Lung microvascular endothelial cell (primary cell): ENCODE data around the gene PIGR. TPM values are rescaled to one million over a fixed set of nuclear protein-coding genes. Genes with fewer than 3 reads are reported as not detected.

Experiments
- DNase-seq, 2 donors: peaks; one replicate each; pipeline versions ENCODE4 v3.0.0 to v3.0.0-alpha.2; 2010; ENCODE audit warnings: low read depth in 2 of 2
- total RNA-seq: library from RNA; depleted of rRNA; stranded (reverse); fragments of >200 nt; gene quantifications from 2 replicates; pipeline ENCODE4 v1.2.1, GENCODE V29; 2014

Gene PIGR
- total RNA-seq, 1 donor from 2014 or later, result not detected

DNA sequence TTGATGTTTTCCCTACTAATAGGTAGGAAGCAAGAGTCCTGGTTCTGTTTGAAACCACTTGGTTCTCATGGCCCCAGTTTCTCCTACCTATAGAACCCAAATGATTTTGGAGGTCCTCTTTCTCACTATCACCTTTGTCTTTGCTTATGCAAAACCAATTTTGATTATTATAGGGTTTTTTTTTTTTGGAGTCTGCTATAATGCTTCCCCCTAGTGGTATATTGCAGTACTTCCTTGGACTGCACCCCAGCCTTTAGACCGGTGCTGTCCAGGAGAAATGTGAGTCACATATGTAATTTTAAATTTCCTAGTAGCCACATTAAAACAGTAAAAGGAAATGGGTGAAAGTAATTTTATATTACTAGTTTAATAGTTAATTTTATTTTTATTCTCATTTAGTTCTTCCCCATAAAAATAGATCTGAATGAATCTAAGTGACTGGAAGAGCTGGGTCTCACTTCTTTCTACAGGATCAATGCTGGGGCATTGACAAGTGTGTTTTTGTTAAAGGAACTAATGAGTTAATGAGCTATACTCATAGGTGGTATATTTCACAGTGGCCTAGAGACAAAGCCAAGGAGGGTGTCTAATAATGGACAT lies 35.1 kb downstream of the PIGR start:
- peak; percentile 68 to 73 for DNase-seq

DNA sequence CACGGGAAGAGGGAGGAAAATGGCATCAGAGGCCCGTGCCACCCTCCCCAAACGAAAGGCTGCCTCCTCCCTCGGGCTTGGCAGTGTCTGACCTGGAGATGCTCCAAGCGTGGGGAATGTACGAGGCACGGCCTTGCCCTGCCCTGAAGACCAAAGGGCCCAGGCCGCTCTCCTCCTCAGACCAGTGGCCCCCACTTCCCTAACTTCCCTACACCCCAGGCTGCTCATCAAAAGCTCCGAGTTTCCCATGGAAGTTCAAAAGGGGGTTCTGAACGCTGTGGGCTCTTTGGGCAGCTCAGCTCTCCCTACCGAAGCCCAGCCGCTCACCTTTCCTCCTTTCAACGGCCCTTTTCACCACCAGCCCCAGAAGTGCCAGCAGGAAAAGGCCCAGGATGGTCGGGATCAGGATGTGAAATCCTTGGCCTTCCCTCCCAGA lies 36.4 kb downstream of the PIGR start:
- DNase-seq, result no peak

DNA sequence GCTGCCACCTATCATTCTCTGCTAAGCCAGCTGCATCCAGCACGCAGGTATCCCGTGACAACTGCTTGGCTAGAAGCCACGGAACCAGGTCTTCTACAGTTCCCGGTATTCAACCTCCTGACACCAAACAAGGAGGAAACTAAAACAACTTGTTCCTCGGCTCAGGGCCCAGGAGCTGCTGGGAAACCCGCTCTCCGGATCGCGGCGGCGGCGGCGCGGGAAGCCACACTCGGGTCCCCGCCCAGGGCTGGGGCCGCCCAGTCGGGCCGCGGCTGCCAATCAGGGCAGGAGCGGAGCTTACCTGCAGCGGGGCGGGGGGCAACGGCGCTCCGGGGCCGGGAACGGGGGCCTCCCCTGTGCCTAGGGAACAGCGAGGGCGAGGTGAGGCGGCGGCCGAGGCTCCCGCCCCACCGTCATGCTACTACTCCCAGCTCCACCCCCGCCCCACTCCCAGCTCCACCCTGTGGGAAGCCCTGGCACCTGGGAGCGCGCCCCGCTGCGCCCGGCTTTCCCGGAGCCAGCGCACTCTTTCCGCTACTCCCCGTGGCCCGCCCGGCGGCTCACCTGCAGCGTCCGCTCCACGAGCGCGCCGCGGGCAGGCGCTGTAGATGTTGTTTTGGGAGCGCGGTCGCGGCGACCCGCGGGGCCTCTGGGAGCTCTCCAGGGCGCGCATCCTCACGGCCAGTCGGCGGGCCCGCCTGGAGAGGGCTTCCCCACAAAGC lies 36.9 kb downstream of the PIGR start:
- peak in 1 of 2 donors; percentile 7 for DNase-seq

DNA sequence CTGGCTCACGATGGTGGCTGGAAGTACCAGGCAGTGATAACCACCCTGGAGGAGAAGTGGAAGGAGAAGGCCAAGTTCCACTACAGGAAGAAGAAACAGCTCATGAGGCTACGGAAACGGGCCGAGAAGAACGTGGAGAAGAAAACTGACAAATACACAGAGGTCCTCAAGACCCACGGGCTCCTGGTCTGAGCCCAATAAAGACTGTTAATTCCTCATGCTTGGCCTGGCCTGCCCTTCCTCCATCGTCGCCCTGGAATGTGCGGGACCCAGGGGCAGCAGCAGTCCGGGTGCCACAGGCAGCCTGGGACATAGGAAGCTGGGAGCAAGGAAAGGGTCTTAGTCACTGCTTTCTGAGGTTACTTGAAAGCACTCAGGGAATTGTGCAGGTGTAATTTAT lies 38.2 kb downstream of the PIGR start:
- no peak for DNase-seq

DNA sequence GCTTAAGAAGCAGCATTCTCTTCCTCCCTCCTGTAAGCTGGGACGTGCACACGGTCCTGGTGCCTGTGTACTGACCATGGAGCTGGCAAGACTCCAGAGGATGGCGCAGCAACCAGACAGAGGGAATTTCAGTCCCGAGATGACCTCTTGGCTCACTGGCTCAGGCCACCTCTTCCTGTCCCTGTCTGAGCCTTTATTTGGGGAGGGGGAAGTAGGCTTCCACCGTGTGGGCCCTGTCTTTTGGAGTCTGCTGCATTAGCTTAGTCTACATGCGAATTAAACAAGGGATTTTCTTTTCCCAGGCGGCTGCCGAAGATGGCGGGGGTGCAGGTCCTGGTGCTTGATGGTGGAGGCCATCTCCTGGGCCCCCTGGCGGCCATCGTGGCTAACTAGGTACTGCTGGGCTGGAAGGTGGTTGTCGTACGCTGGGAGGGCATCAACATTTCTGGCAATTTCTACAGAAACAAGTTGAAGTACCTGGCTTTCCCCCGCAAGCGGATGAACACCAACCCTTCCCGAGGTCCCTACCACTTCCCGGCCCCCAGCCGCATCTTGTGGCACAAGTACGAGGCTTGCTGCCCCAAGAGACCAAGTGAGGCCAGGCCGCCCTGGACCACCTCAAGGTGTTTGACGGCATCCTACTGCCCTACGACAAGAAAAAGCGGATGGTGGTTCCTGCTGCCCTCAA lies 38.8 kb downstream of the PIGR start:
- DNase-seq, result peak; percentile 31 to 45

DNA sequence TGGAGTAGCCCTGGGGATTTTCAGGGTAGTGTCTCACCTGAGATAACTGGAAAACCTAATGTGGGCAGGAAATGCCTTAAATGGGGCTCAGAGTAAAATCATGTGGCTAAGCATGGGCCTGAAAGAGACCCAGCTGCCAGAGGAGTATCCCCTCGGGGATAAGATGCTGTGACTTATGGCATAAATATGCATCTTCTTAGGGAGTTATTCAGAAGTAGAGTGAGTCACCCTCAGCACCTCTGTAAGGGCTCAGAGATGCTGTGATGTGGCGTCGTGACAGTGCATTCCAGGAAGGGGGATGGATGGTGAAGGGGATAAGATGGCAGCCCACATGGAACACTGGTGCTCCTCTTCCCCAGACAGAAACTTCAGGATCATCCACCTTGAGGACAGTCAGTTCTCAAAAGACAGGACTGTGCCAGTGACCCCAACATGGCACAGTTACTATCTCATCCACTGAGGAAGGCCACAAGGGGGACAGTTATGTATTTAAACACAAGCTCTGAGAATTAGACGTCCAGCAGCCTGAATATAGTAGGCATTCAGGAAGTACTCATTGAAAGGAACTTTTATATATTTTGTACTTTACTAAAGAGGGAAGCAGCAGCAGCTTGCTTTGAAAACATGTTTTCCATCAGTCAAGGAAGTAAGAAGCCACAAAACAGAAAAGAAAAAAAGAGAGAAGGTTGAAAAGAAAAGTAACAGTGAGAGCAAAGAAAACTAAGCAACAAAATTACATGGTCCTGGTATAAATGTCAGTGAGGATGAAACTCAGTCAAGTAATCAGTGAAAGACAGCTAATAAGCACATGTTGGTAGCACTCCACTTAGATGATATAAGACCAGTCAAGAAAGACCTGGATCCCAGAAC lies 40.7 kb downstream of the PIGR start:
- DNase-seq, result no peak

DNA sequence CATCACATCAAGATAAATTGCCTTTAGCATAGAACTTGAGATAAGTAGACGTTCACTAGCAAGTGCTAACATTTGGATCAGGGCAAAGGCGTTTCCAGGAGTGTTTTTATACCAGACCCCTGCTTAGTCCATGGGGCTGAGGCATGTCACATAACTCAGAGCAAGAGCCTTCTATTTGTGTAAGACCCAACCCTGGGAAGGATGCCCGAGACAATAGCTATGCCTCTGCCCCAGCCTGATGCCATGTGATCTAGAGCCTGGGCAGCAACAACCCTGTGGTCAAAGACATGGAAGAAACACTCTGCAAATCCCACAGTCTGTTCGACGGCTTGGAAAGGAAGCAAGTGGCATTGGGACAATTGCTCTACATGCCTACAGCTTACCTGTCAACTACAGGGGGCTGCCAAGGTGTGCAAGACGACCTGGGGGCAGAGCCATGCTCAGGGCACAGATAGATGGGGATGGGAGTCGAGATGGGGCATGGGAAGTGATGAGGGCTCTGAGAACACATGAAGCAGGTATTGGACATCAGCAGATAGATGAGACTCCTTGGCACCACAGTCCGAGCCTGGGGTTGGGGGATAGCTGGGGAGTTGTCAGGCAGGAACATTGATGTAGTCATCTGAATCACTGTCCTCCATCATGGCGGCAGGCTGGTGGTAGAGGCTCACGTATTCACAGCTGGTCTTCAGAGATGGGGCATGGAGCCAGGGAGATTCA lies 41.7 kb downstream of the PIGR start:
- no peak for DNase-seq

DNA sequence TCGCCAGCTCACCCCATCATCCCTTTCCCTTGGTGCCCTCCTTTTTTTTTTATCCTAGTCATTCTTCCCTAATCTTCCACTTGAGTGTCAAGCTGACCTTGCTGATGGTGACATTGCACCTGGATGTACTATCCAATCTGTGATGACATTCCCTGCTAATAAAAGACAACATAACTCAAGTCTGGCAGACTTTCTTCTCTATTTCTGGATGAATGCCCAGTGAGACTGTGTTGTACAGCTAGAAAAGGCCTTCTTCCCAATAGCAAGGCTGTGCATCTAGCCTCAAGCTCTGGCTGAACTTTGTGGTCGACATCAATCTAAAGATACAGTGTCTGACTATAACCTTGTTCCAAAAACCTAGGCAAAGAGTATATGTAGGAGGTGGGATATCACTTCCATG lies 42.6 kb downstream of the PIGR start:
- no peak for DNase-seq

DNA sequence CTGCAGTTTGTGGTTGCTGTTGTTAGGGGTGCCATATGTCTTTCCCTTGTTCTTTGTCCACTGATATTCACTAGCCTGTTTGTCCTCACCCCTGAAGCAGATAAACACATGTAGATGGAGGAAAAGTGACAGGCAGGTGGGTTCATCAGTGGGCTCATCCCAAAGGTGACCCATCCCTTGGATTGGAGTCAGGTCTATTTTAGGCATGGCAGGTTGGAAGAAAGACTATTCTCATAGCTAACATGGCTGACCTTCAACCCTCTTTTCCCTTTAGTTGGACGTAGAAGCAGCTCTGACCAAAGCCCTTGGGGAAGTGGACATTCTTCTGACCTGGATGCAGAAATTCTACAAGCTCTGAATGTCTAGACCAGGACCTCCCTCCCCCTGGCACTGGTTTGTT lies 43.6 kb downstream of the PIGR start:
- no peak for DNase-seq

DNA sequence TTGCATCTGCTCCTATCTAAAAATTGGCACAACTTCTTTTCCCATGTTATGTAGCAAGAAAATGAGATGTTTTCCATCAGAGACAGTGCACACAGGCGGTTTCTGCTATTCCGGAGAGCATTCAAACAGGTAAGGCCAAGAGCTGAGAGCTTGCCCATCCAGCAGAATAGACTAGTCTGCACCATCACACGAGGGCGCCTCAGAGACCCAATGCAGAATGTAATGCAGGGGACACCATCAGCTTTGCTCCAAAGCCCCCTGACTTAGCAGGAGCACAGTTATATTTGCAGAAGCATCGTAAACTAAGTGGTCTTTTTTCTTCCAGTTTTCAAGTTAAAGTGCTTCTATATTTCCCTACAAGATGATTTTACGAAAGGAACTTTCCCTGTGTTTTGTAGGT lies 44.3 kb downstream of the PIGR start:
- DNase-seq, result no peak

DNA sequence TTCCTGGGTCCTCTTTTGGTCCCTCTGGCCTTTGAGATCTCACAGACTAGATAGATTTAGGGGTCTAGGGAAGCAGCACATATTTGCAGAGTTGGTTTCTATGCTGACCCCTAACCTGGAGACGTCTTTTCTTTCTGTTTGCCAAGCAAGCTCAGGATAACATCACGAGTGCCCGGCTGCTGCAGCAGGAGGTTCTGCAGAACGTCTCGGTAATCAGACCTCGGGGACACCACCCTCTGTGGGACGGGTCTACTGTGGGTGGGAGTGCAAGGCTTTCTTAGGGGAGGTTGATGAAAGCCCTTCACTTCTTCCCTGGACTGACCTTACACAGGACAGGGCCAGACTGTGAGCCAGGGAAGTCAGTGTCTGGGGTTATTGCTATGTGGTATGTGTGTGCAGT lies 46.1 kb downstream of the PIGR start:
- no peak for DNase-seq

DNA sequence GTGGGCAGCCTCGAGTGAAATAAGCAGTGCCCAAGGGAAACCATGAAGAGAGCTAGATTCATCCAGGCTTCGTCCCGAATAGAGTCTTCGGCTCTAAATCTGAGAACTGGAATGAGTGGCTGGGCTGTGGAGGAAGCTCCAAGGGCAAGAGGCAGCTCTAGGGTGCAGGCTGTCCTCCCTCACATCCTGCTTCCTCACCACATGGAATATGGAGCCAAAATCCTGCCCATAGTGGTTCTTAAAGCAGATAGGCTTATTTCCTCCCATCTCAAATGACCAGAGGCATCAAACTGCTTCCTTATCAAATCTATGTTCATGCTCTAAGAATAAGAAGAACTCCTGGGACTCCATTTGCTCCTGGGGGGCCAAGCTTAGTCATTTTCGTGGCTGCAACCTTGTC lies 46.5 kb downstream of the PIGR start:
- no peak for DNase-seq

DNA sequence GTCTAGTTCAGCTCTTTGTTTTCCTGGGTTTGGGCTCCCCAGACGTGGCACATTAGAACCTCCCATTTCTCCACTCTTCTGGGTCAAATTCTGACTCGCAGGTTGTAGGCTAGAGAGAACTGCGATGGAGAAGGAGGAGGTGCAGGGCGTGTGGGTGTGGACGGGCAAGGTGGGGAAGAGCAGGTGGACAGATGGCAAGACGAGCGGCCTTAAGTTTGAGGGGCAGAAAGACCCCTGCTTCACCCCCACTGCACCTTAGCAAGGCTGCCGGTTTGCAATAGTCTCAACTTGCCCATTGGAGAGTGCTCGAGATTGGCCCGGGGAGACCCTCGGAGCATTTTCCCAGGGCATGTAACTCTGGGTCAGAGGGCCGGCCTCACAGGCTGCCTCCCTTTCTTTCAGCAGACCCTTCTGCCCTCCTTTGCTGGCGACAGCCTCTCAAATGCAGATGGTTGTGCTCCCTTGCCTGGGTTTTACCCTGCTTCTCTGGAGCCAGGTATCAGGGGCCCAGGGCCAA lies 47.3 kb downstream of the PIGR start:
- DNase-seq, result no peak

DNA sequence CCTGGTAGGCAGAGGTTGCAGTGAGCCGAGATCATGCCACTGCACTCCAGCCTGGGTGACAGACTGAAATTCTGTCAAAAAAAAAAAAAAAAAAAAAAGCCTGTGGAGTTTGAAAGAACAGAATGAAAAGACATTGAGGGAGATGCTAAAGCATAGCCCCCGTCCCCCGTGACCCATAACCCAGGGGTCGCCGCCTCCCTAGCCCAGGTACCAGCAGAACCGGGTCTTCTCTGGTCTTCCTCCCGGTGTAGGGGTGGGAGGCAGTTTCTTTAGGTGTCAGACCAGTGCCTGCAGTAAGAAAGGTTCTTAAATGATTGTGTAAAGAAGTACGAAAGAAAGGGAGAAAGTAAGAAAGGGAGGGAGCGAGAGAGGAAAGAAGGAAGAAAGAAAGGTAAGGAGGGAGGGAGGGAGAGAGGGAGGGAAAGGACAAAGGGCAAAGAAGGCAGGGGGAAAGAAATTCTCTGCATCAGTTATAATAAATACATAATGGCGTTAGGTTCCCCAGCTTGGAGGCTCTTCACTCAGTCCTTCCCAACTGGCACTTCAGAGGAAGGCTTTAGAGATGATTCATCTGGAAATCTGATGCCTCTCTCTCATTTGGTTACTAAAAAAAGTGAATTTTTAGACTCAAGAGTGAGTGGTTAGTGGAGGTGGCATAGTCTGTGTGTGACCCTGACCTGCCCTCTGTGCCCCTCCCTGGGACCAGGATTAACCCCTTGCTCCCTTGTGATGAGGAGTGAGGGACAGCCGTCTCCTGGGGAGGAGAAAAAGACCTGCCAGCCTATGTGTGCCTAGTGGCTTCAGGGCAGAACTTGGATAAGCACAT lies 48.0 kb downstream of the PIGR start:
- DNase-seq, result no peak

DNA sequence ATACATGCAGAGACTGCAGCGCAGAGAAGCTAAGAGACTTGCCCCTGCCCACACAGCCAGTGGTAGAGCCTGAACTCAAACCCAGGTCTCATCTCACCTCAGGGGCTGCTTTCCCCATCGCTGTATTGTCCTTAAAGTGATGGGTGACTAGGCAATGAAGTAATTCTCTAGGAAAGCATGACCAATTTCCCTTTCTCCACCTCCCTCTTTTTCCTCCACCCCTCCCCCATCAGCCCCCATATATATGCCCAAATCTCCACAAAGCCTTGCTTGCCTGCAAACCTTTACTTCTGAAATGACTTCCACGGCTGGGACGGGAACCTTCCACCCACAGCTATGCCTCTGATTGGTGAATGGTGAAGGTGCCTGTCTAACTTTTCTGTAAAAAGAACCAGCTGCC lies 49.1 kb downstream of the PIGR start, which contains the start of gene IL24:
IL24 (plus strand) TSS at position 269 of the 400 bp plus-strand sequence. CDS start 390 bp downstream, outside the sequence.
- DNase-seq, result no peak

DNA sequence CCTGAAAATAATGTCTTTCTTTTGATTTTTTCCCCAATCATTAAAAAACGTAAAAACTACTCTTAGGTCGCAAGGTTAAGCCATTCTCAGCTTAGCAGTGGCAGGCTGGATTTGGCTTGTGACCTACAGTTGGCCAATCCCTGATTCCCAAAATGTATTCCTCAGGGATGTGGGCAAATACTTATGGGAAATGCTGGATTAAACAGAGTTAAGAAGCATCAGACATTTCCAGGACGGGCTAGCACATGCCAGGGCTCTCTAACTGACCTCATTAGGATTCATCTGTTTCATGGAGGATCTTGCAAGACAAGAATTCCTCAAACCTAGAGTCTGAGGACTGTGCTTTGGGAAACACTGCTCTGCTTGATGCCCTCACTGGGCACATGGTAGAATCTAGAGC lies 50.0 kb downstream of the PIGR start:
- DNase-seq, result no peak

DNA sequence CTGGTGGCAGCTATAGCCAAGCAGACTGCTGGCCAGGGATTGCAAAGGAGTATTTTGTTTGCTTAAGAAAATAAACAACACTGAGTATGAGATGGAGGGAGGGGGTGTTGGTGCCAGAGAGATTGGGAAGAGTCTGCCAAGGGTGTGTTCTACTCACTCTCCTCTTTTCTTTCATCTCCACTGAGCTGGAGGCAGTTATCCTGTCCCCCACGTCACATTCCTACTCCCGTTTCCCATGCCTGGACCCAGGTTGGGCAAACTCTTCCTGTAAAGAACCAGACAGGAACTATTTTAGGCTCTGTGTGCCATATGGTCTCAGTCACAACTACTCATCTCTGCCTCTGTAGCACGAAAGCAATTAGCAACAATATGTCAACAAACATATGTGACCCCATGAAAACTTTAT lies 50.4 kb downstream of the PIGR start:
- no peak for DNase-seq

DNA sequence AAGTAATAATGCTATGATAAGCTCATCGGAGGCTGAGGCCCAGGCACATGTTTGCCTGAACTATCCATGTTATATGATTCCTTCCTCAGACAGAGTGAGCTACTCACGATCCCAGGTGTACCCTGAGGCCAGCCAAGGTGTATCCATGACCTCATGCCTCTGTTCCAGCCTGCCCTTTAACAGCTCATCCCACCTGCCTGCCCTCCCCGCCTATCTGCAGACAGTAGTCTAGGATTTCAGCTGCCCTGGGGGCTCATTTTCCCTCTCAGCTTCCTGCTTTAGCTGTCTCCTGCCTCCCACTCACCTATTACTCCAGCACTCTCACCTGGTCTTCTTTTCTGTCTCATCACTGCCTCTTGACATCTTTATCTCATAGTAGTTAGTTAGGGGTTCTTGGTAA lies 50.9 kb downstream of the PIGR start:
- DNase-seq, result no peak

DNA sequence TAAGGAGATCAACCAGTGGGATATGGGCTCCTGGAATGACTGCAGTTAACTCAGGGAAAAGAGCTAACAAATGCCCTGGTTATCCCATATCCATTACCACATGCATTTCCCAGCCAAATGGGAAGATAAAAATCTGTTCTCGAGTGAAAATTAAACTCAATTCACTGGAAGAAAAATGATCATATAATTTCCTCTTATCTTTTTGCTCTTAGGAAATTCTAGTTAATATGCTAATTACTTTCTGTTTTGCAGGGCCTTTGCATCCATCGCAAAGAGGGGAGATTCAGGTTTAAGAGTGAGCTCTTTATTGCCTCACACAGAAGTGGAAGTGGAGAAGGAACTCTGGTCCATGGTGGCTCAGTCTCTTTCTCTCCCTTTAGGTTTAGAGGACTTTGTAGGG lies 52.9 kb downstream of the PIGR start:
- no peak for DNase-seq
